ENCODE measurements around the gene GAB2.

DNA sequence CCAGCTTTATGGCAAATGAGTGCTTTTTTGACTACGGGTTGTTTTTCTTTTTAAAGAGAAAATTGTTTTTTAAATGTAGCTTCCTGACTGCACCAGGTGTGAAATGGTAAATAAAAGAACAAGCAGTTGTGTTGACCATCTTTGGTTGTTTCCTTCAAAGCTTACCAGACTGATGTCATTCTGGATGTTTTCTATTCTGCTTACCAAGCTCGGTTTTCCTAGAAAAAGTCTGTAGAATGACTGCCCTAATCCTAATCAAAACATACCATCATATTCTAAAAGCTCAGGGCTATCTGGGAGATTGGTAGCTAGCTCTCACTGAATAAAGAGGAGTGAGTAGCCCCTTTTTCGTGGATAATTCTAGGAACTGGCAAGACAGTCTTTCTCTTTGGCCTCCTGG lies 77.7 kb downstream of the GAB2 start:
- TF ChIP-seq ZNF274 (IDR thresholded peaks at IDR 0.05; ENCODE audit: low read depth, low read length) (no peak), YY1 (IDR thresholded peaks at IDR 0.05; ENCODE audit: insufficient read depth, insufficient read length) (no peak)

Data from NT2/D1 (cell line).